Uterus (tissue), 2 donors: ENCODE data around the gene LLGL2.

Source experiments
- CTCF ChIP-seq, 4 experiments: fragments of 200-600 bp in 2 of 4; fragments of 450-650 bp in 2 of 4; sonication (generic) in 2 of 4; IDR thresholded peaks; one replicate each; pipeline ENCODE4 v1.5.1; 2016 to 2019; ENCODE audit warnings: antibody characterized with exemption in 4 of 4, mild to moderate bottlenecking in 2 of 4, moderate library complexity in 1 of 4
- POLR2A ChIP-seq, 2 donors: fragments of 450-650 bp; IDR thresholded peaks; one replicate each; pipeline ENCODE4 v1.6.1; 2016; ENCODE audit warnings: antibody characterized with exemption in 2 of 2, mild to moderate bottlenecking in 1 of 2, moderate library complexity in 1 of 2

- TF ChIP-seq CTCF (IDR thresholded peaks at IDR 0.05) (no peak), POLR2A (IDR thresholded peaks at IDR 0.05) (no peak)
These were observed 10.9 kb downstream of the LLGL2 start for GRCh38 chr17:75536366-75536765.
